ENCODE results near the gene CDPF1.

GRCh38 chr22:46293577-46294260 lies 43.6 kb upstream of the CDPF1 start:
- TF ChIP-seq CTCF (IDR thresholded peaks at IDR 0.05), result no peak
- no peak for TF ChIP-seq POLR2A (IDR thresholded peaks at IDR 0.05)
- TF ChIP-seq POLR2AphosphoS5 (IDR thresholded peaks at IDR 0.05; ENCODE audit: insufficient read depth in 1 of 2, low read depth in 1 of 2), result peak in 1 of 2 donors; percentile 14
